ENCODE data around the gene ST6GAL2. TPM values are rescaled to one million over a fixed set of nuclear protein-coding genes. Genes with fewer than 3 reads are reported as not detected.

Gene ST6GAL2
- polyA plus RNA-seq, 1 donor from 2014 or later = 22.1 TPM

GRCh38 chr2:106890606-106891005, 4.6 kb upstream of the ST6GAL2 start:
- Histone ChIP-seq H3K36me3 (ENCODE audit: insufficient read depth, low read length) (no peaks in the 10 kb centered on the region), H3K4me2 (ENCODE audit: low read length) (no peak overlapping the region), H3K27me3 (ENCODE audit: insufficient read depth, low read depth, low read length) (no peaks in the 10 kb centered on the region), H3K79me2 (replicated peaks; ENCODE audit: insufficient read depth, low read length) (no peaks in the 10 kb centered on the region), H2AFZ (ENCODE audit: low read depth, low read length) (no peak overlapping the region), H3K9me3 (ENCODE audit: low read length) (peaks cover 5% of the 10 kb centered on the region), H4K20me1 (ENCODE audit: insufficient read depth) (no peaks in the 10 kb centered on the region), H3K27ac (ENCODE audit: low read length) (no peak overlapping the region), H3K9ac (ENCODE audit: low read length) (no peak overlapping the region), H3K9me2 (ENCODE audit: insufficient read depth, low read length) (no peaks in the 10 kb centered on the region), H3F3A (ENCODE audit: insufficient read depth, low read length, poor library complexity, severe bottlenecking) (no peaks in the 10 kb centered on the region), H3K4me3 (ENCODE audit: low read length) (no peak overlapping the region)
- no peak for TF ChIP-seq RAD21 (conservative IDR thresholded peaks at IDR 0.05)
- TF ChIP-seq, protein P1, sequence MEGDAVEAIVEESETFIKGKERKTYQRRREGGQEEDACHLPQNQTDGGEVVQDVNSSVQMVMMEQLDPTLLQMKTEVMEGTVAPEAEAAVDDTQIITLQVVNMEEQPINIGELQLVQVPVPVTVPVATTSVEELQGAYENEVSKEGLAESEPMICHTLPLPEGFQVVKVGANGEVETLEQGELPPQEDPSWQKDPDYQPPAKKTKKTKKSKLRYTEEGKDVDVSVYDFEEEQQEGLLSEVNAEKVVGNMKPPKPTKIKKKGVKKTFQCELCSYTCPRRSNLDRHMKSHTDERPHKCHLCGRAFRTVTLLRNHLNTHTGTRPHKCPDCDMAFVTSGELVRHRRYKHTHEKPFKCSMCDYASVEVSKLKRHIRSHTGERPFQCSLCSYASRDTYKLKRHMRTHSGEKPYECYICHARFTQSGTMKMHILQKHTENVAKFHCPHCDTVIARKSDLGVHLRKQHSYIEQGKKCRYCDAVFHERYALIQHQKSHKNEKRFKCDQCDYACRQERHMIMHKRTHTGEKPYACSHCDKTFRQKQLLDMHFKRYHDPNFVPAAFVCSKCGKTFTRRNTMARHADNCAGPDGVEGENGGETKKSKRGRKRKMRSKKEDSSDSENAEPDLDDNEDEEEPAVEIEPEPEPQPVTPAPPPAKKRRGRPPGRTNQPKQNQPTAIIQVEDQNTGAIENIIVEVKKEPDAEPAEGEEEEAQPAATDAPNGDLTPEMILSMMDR (IDR thresholded peaks at IDR 0.05; ENCODE audit: poor library complexity, severe bottlenecking) = no peak
- TF ChIP-seq MXI1 (conservative IDR thresholded peaks at IDR 0.05; ENCODE audit: poor library complexity, severe bottlenecking) = no peak
- TF ChIP-seq, protein P2, sequence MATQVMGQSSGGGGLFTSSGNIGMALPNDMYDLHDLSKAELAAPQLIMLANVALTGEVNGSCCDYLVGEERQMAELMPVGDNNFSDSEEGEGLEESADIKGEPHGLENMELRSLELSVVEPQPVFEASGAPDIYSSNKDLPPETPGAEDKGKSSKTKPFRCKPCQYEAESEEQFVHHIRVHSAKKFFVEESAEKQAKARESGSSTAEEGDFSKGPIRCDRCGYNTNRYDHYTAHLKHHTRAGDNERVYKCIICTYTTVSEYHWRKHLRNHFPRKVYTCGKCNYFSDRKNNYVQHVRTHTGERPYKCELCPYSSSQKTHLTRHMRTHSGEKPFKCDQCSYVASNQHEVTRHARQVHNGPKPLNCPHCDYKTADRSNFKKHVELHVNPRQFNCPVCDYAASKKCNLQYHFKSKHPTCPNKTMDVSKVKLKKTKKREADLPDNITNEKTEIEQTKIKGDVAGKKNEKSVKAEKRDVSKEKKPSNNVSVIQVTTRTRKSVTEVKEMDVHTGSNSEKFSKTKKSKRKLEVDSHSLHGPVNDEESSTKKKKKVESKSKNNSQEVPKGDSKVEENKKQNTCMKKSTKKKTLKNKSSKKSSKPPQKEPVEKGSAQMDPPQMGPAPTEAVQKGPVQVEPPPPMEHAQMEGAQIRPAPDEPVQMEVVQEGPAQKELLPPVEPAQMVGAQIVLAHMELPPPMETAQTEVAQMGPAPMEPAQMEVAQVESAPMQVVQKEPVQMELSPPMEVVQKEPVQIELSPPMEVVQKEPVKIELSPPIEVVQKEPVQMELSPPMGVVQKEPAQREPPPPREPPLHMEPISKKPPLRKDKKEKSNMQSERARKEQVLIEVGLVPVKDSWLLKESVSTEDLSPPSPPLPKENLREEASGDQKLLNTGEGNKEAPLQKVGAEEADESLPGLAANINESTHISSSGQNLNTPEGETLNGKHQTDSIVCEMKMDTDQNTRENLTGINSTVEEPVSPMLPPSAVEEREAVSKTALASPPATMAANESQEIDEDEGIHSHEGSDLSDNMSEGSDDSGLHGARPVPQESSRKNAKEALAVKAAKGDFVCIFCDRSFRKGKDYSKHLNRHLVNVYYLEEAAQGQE (IDR thresholded peaks at IDR 0.05; ENCODE audit: borderline replicate concordance) = no peak
- no peak for TF ChIP-seq EZH2 (IDR thresholded peaks at IDR 0.05; ENCODE audit: borderline replicate concordance, insufficient read depth, low read length, poor library complexity, severe bottlenecking)
- TF ChIP-seq POLR2AphosphoS5 (IDR thresholded peaks at IDR 0.05) = no peak
- no peak for TF ChIP-seq TAF1 (IDR thresholded peaks at IDR 0.05; ENCODE audit: low read depth)
- TF ChIP-seq SMC3 (conservative IDR thresholded peaks at IDR 0.05; ENCODE audit: poor library complexity) = no peak
- TF ChIP-seq EP300 (conservative IDR thresholded peaks at IDR 0.05; ENCODE audit: poor library complexity, severe bottlenecking) = no peak

GRCh38 chr2:106886916-106887758, 1.2 kb upstream of the ST6GAL2 start:
- Histone ChIP-seq H3K9me2 (ENCODE audit: insufficient read depth, low read length) (no peaks in the 10 kb centered on the region), H3K27ac (ENCODE audit: low read length) (peak overlapping the region; percentile 85)
- TF ChIP-seq, protein P2 (IDR thresholded peaks at IDR 0.05; ENCODE audit: borderline replicate concordance) = peak; percentile 80
- TF ChIP-seq, protein P1 (IDR thresholded peaks at IDR 0.05; ENCODE audit: poor library complexity, severe bottlenecking) = peak; percentile 29
- TF ChIP-seq EP300 (conservative IDR thresholded peaks at IDR 0.05; ENCODE audit: poor library complexity, severe bottlenecking) = no peak
- peak; percentile 62 for TF ChIP-seq POLR2AphosphoS5 (IDR thresholded peaks at IDR 0.05)
- no peak for TF ChIP-seq TAF1 (IDR thresholded peaks at IDR 0.05; ENCODE audit: low read depth)
- no peak for TF ChIP-seq MXI1 (conservative IDR thresholded peaks at IDR 0.05; ENCODE audit: poor library complexity, severe bottlenecking)
- TF ChIP-seq RAD21 (conservative IDR thresholded peaks at IDR 0.05) = peak; percentile 54
- no peak for TF ChIP-seq EZH2 (IDR thresholded peaks at IDR 0.05; ENCODE audit: borderline replicate concordance, insufficient read depth, low read length, poor library complexity, severe bottlenecking)
- TF ChIP-seq SMC3 (conservative IDR thresholded peaks at IDR 0.05; ENCODE audit: poor library complexity) = peak; percentile 52

More at GRCh38 chr2:106886916-106887758, 1.2 kb upstream of the ST6GAL2 start:
- Histone ChIP-seq H3K79me2 (replicated peaks; ENCODE audit: insufficient read depth, low read length) (peaks cover 10% of the 10 kb centered on the region), H3F3A (ENCODE audit: insufficient read depth, low read length, poor library complexity, severe bottlenecking) (no peaks in the 10 kb centered on the region), H4K20me1 (ENCODE audit: insufficient read depth) (no peaks in the 10 kb centered on the region), H3K9me3 (ENCODE audit: low read length) (no peaks in the 10 kb centered on the region), H2AFZ (ENCODE audit: low read depth, low read length) (peak overlapping the region; percentile 91), H3K9ac (ENCODE audit: low read length) (peak overlapping the region; percentile 94), H3K27me3 (ENCODE audit: insufficient read depth, low read depth, low read length) (peaks cover 8% of the 10 kb centered on the region), H3K4me2 (ENCODE audit: low read length) (peak overlapping the region; percentile 85), H3K36me3 (ENCODE audit: insufficient read depth, low read length) (no peaks in the 10 kb centered on the region), H3K4me3 (ENCODE audit: low read length) (peak overlapping the region; percentile 98)

Measured in neural cell (in vitro differentiated cells).